Anterior cingulate cortex (tissue), 58 donors: ENCODE data around the gene KRTAP5-3.
A peak's percentile ranks its signal among the peaks of the same experiment; 100 is the strongest.
"Not testable (repeated sequence)": the region's sequence is repeated elsewhere in the genome, so short reads cannot be mapped to it uniquely, and the experiment has no call there.

Source experiments
- DNase-seq, 58 donors: peaks; one replicate each; lab custom pipeline; 2025; lab: John Stamatoyannopoulos, UW

KRTAP5-3 gene

DNA sequence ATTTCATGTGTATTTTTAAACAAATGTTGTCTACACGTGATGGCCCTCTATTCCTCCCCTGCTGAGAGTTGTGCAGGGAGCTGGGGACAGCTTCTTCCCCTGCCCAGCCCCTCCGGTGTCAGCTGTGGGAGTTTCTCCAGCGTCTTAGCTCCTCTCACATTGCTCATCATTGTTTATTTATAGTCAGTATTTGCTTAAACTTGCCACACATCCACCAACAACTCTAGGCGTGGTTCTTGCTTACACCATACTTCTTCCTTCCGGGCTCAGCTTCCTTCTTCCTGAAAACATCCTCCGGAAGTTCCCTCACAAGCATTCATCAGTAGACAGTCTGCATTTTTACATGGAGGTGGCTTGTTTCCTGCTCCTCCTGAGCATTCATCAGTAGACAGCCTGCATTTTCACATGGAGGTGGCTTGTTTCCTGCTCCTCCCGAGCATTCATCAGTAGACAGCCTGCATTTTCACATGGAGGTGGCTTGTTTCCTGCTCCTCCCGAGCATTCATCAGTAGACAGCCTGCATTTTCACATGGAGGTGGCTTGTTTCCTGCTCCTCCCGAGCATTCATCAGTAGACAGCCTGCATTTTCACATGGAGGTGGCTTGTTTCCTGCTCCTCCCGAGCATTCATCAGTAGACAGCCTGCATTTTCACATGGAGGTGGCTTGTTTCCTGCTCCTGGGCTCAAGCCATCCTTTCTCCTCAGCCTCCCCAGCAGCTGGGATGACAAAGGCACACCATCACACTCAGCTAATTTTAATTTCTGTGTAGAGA is 18.9 kb downstream of the KRTAP5-3 start:
- not testable (repeated sequence) for DNase-seq

- DNase-seq = no peak
These were observed 21.6 kb downstream of the KRTAP5-3 start for GRCh38 chr11:1586699-1587098.

GRCh38 chr11:1584661-1585370 is 23.4 kb downstream of the KRTAP5-3 start, which contains the start of gene KRTAP5-1:
TSS of gene KRTAP5-1 (minus strand) at chr11:1585283. CDS start at chr11:1585249, 34 bp downstream.
- DNase-seq = not testable (repeated sequence)

GRCh38 chr11:1582909-1583308 is 25.4 kb downstream of the KRTAP5-3 start:
- DNase-seq = not testable (repeated sequence)

DNA sequence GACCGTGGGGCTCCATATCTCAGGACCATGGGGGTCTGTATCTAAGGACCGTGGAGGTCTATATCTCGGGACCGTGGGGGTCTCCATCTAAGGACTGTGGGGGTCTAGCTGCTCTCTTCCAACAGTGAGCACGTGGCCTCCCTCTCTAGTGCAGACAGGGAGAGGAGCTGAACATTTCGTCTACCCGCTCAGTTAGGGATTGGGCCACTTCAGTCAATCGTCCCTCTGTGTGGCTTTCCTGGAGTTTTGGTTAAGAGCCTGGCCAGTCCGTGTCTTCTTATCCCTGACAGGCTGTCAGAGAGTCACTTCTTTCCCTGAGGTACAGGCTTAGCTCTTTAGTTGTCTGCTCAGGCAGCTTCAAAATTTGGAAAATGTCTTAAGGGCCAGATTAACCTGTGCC is 26.3 kb downstream of the KRTAP5-3 start:
- no peak for DNase-seq

DNA sequence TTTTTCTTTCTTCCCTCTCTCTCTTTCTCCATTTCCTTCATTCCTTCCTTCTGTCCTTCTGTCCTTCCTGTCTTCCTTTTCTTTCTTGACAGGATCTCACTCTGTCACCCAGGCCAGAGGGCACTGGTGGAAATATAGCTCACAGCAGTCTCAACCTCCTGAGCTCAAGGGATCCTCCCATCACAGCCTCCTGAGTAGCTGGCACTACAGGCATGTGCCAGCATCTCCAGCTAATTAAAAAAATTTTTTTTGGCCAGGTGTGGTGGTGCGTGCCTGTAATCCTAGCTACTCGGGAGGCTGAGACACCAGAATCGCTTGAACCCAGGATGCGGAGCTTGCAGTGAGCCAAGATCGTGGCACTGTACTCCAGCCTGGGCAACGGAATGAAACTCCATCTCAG is 31.4 kb downstream of the KRTAP5-3 start:
- DNase-seq = no peak

DNA sequence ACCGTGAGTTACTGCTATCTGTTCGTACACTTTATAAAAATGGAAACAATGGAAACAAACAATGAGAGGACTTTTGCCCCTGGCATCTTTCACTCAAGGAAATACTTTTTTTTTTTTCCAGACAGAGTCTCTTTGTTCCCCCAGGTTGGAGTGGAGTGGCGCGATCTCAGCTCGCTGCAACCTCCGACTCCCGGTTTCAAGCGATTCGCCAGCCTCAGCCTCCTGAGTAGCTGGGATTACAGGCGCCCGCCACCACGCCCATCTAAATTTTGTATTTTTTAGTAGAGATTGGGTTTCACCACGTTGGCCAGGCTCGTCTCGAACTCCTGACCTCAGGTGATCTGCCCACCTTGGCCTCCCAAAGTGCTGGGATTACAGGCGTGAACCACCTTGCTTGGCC is 32.5 kb downstream of the KRTAP5-3 start:
- DNase-seq = not testable (repeated sequence)

- DNase-seq = no peak
These were observed 33.4 kb downstream of the KRTAP5-3 start for GRCh38 chr11:1574933-1575242.

DNA sequence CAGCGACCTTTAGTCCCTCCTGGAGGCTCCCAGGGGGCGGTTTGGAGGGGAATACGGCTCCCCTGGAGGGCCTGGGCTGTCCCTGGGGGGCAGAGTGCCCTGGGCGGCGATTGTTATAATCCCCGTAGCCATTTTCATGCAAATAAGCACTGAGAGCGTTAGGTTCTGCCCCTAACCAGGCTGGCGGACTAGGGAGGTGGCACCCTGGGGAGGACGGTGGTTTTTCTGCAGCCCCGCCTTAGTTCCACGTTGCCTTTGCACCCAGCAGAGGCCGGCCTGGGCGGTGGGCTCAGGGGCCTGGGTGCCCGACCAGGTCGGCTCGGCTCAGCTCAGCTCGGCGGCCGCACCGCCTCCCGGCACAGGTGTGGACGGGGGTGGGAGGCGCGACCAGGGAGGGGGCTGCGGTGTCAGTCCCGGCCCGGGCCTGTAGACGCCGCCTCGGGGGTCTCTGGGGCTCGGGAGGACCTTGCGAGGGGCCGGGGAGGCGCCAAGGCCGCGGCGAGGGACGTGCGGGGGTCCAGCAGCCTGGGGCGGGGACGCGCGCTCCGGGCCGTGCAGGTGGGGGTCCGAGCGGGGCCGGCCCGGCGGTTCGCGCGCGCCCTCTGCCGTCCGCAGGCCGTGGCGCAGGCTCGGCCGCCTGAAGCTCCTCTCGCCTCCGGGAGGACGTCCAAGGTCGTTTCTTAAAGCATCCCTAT is 33.9 kb downstream of the KRTAP5-3 start:
- peak in 35 of 58 donors; percentile 20 to 71 (median 50) for DNase-seq

DNA sequence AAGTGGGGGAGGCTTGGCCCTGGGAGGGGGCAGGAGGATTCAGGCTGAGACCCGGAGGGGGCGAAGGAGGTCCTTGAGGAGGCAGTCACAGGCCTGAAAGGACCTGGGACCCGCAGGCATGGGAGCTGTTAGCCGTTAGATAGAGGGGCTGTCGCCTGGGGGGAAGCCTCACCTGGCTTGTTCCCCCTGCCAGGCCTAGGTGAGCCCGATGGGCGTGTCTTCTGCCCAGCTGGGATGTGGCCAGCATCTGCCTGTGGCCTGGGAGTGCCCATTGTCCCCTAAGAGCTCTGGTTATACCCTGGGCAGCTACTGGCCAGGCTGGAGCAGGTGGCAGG is 34.4 kb downstream of the KRTAP5-3 start:
- DNase-seq = peak in 1 of 58 donors; percentile 49

- DNase-seq = peak in 20 of 58 donors; percentile 27 to 67 (median 40)
These were observed 35.0 kb downstream of the KRTAP5-3 start for GRCh38 chr11:1573077-1573902.

DNA sequence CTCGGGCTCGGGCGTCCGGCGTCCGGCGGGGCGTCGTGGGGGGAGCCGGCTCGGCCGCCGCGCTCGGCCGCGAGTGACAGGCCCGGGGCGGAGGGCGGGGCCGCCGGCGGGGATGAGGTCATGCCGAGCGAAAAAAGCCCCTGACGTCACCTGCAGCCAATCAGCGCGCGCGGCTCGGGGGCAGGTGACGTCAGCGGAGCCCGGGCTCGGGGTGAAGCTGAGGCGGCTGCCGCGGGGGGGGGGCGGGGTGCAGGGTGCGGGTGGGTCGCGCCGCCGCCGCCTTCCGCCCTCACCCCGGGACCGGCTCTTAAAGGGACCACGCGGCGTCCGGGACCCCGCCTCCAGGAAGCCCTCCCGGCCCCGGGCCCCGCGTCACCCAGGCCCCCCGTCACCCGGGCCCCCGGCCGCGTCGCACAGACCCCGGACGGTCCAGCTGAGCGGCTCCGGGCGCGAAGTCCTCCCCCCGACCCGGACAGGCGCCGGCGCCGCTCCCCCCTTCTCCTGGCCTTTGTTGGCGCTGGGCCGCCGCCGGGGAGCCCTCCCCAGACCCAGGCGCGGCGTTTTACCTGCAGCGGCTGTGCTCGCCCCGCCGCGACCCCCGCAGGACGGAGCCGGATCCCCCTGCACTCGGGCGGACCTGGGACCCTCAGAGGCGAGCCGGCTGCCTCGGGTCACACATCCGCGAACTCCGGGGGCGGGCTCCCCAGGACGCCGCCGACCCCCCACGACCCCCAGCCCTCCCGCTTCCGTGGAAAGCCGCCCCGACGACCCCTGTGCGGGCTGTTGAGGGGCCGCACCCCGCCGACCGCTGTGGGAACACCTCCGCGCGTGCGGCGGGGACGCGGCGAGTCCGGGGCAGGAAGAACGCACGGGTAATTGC is 35.8 kb downstream of the KRTAP5-3 start, which contains the start of gene DUSP8:
TSS of gene DUSP8 (minus strand) at position 75 of the 880 bp plus-strand sequence. CDS start 6,445 bp downstream, outside the sequence.
- peak in 54 of 58 donors; percentile 39 to 95 (median 84) for DNase-seq

GRCh38 chr11:1571760-1572196 is 36.5 kb downstream of the KRTAP5-3 start:
- no peak for DNase-seq

- peak in 8 of 58 donors; percentile 36 to 62 (median 47) for DNase-seq
These were observed 37.1 kb downstream of the KRTAP5-3 start for GRCh38 chr11:1570896-1571759.

DNA sequence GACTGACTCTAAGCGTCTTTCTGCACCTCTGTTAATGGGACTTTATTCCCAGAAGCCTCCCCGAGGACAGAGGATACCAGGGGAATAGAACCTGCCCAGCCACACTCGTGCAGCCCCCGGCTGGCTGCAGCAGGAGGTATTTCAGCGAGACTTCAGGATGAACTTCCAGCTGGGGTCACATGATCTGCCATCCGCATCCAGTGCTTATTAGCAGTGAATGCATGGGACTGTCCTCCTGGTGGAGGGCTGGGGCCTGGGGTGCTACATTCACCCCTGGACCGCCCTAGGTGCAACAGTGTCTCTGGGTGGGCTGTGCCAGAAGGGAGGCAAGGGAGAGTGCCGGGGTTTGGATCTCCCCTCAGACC is 37.8 kb downstream of the KRTAP5-3 start:
- DNase-seq = no peak

DNA sequence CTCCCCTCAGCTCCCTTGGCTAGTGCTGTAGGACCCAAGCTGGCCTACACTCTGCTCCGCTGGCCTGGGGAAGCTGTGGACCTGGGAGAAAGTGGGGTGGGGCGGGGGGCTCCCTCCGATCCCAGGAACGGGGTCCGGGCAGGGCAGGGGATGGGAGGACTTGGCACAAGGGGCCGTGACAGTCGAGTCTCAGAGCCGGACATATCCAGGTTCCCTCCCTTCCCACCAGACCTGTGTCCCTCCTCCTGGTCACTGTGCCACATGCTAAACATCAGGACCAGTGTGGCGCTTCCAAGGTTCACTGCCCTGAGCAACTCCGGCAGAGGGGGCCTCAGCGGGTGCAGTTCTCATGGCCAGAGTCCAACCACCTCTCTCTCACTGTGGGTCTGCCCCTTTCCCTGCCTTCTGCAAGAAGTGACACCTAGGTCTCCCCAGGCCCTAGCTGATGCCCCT is 38.2 kb downstream of the KRTAP5-3 start:
- no peak for DNase-seq

DNA sequence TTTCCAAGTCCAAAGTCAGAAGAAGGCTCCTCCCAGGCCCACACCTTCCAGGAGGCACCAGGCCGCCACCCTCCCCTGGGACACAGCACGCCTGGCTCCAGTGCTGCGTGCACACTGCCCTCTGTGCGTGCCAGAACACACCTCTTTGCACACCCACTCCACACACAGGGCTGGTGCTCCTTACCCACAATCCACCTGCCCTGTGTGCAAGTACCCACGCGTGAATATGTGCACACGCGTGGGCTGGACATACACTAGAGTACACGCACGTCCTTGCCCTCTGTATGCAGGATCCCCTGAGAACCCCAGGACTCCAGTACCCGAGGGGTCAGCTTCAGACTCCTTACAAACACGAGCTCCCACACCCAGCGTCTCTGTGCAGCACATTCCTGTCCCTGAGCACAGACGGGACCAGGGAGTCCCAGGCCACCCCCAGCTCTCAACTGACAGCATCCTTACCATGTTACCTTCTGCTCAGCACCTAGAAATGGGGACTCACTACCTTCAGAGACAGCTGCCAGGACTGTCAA is 38.9 kb downstream of the KRTAP5-3 start:
- no peak for DNase-seq

DNA sequence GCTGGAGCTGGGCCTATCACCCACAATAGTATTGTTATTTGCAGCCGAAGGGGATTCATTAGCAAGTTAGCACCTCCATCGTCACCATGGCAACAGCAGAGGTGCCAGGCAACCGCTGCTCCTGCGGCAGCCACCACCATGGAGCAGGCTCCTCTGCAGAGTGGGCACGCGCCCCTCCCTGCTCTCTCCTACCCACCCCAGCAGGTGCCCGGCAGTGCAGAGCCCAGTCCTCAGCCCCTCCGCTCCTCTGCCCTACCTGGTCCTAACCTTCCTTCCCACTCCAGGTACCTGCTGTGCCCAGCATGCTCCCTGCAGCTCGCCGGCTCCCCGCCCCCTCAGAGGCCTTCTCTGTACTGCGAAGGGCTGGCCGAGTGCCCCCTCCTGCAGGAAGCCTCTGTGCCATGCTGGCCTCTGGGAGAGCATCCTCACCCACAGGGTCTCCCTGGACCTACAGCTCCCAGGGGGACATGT is 39.8 kb downstream of the KRTAP5-3 start:
- DNase-seq = peak in 4 of 58 donors; percentile 27 to 41 (median 33)
